Activated CD4-positive, alpha-beta T cell treated with anti-CD3 and anti-CD28 coated beads, Interleukin-2, Interleukin-4, amounts not matched to agents 100 ng/mL and 50 ng/mL, durations not matched to agents 16 hours and 8 hours (primary cell): ENCODE results near the gene ZNF853.
A peak's percentile ranks its signal among the peaks of the same experiment; 100 is the strongest.
"Not testable (repeated sequence)": the region's sequence is repeated elsewhere in the genome, so short reads cannot be mapped to it uniquely, and the experiment has no call there.

Source experiments
- DNase-seq: peaks from one replicate; pipeline ENCODE4 v3.0.0-alpha.2; 2020; ENCODE audit warnings: low spot score

ZNF853 gene

GRCh38 chr7:6614953-6615722 is at the start of gene ZNF853:
TSS of gene ZNF853 (plus strand) at chr7:6615610. CDS start at chr7:6616175, 565 bp downstream.
- DNase-seq, result no peak

GRCh38 chr7:6565655-6566054 is 49.8 kb upstream of the ZNF853 start:
- DNase-seq, result no peak

- no peak for DNase-seq
These were observed 47.5 kb upstream of the ZNF853 start for GRCh38 chr7:6567886-6568285.

- no peak for DNase-seq
These were observed 44.1 kb upstream of the ZNF853 start for GRCh38 chr7:6571160-6571779.

- DNase-seq, result no peak
These were observed 40.0 kb upstream of the ZNF853 start for GRCh38 chr7:6575281-6576023.

GRCh38 chr7:6576024-6576866 is 39.2 kb upstream of the ZNF853 start:
- no peak for DNase-seq

GRCh38 chr7:6576867-6577368 is 38.5 kb upstream of the ZNF853 start:
- peak; percentile 9 for DNase-seq

GRCh38 chr7:6577369-6578113 is 37.9 kb upstream of the ZNF853 start, which contains the start of gene ZDHHC4:
TSS of gene ZDHHC4 (plus strand) at chr7:6577454. CDS start at chr7:6580562, 3,108 bp downstream.
- DNase-seq, result peak; percentile 92

- DNase-seq, result no peak
These were observed 37.0 kb upstream of the ZNF853 start for GRCh38 chr7:6578114-6579084.

GRCh38 chr7:6579446-6579845 is 36.0 kb upstream of the ZNF853 start:
- no peak for DNase-seq

- not testable (repeated sequence) for DNase-seq
These were observed 29.5 kb upstream of the ZNF853 start for GRCh38 chr7:6585746-6586432.

- no peak for DNase-seq
These were observed 26.8 kb upstream of the ZNF853 start for GRCh38 chr7:6588566-6588965.

- DNase-seq, result no peak
These were observed 26.1 kb upstream of the ZNF853 start for GRCh38 chr7:6589151-6589828.

- DNase-seq, result peak; percentile 79
These were observed 25.4 kb upstream of the ZNF853 start, which contains the start of gene INTS15 for GRCh38 chr7:6589829-6590644. TSS of gene INTS15 (plus strand) at chr7:6590021. CDS start at chr7:6590284, 263 bp downstream.

- DNase-seq, result no peak
These were observed 24.7 kb upstream of the ZNF853 start for GRCh38 chr7:6590645-6591110.

GRCh38 chr7:6600093-6600492 is 15.3 kb upstream of the ZNF853 start:
- DNase-seq, result no peak

GRCh38 chr7:6604458-6604857 is 11.0 kb upstream of the ZNF853 start:
- DNase-seq, result no peak
